K562 (cell line): ENCODE data around the gene SSTR5. TPM values are rescaled to one million over a fixed set of nuclear protein-coding genes. Genes with fewer than 3 reads are reported as not detected.

Experiments used
- ATAC-seq: fragments of 200-7000 bp; cut with Tn5 transposase; 3 replicates; pipeline ENCODE4 v1.9.1; 2020; ENCODE audit warnings: moderate library complexity
- BruUV-seq: library from RNA; stranded (reverse); fragments of 400-500 nt; replicated peaks from 2 replicates; lab custom pipeline; 2021; lab: Mats Ljungman, UMichigan
- CTCF ChIA-PET: fragments of 300-600 bp; formaldehyde crosslinking; extraction: SDS; loops from one replicate; lab custom pipeline; 2021; ENCODE audit warnings: low intra/inter-chr PET ratio; lab: Yijun Ruan, JAX
- POLR2A ChIA-PET: fragments of 300-600, 350-650 bp; sonication (Branson Sonifier 250); formaldehyde crosslinking; extraction: SDS; loops from one replicate; lab custom pipeline; 2021; ENCODE audit warnings: antibody characterized with exemption, inconsistent platforms; lab: Yijun Ruan, JAX
- DNase-seq, 4 experiments: peaks; one replicate each; pipeline versions ENCODE4 v3.0.0 to v3.0.0-alpha.2; 2011 to 2018; ENCODE audit warnings: low spot score in 3 of 4, mixed read lengths in 3 of 4; ENCODE audit errors: extremely low read depth in 1 of 4
- FAIRE-seq: peaks from 2 replicates; lab custom pipeline; 2011; peaks lifted over from hg19 to GRCh38; lab: Jason Lieb, UNC
- H2AFZ ChIP-seq: 2 replicates; pipeline ENCODE4 v1.6.0; 2011; ENCODE audit warnings: low read depth, low read length, control low read depth, inconsistent platforms
- H3K27ac ChIP-seq: fragments of 200-600 bp; 3 replicates; pipeline ENCODE4 v1.8.0; 2011; ENCODE audit warnings: low read depth, mild to moderate bottlenecking, control low read depth, inconsistent platforms, low read length, moderate library complexity, mixed read lengths; ENCODE audit errors: extremely low read depth
- H3K27me3 ChIP-seq, 2 experiments: fragments of 300-600 bp in 1 of 2; 2 replicates in 1 of 2; 3 replicates in 1 of 2; pipeline versions ENCODE4 v1.6.0 to v1.8.0; 2011; ENCODE audit warnings: inconsistent platforms in 2 of 2, low read length in 2 of 2, mild to moderate bottlenecking in 1 of 2, mixed read lengths in 1 of 2, moderate library complexity in 1 of 2; ENCODE audit not compliant: control insufficient read depth in 2 of 2, insufficient read depth in 2 of 2
- H3K36me3 ChIP-seq: fragments of 300-600 bp; 3 replicates; pipeline ENCODE4 v1.8.0; 2011; ENCODE audit warnings: mild to moderate bottlenecking, low read length, inconsistent platforms; ENCODE audit not compliant: control insufficient read depth, insufficient read depth
- H3K4me1 ChIP-seq, 2 experiments: fragments of 200-600 bp in 1 of 2; replicated peaks in 1 of 2; 2 replicates in 1 of 2; 3 replicates in 1 of 2; pipeline versions ENCODE4 v1.5.1 to v1.8.0; 2011; ENCODE audit warnings: inconsistent platforms in 2 of 2, low read length in 2 of 2, mild to moderate bottlenecking in 1 of 2, mixed read lengths in 1 of 2, moderate library complexity in 1 of 2; ENCODE audit not compliant: control insufficient read depth in 2 of 2, insufficient read depth in 2 of 2
- H3K4me2 ChIP-seq: 2 replicates; pipeline ENCODE4 v1.6.1; 2011; ENCODE audit warnings: low read length, control low read depth, inconsistent platforms, mixed read lengths; ENCODE audit not compliant: insufficient read depth
- H3K4me3 ChIP-seq: fragments of 200-600 bp; sonication (generic), shearing (Covaris generic); 2 replicates; pipeline ENCODE4 v1.5.1; 2016; ENCODE audit warnings: control low read depth, inconsistent platforms
- H3K79me2 ChIP-seq: fragments of 200-600 bp; 3 replicates; pipeline ENCODE4 v1.8.0; 2011; ENCODE audit warnings: low read length, inconsistent platforms; ENCODE audit not compliant: control insufficient read depth, insufficient read depth
- H3K9ac ChIP-seq, 2 experiments: 2 replicates each; pipeline versions ENCODE4 v1.6.0 to v1.6.1; 2011; ENCODE audit warnings: low read depth in 2 of 2, low read length in 2 of 2, control low read depth in 1 of 2, inconsistent platforms in 1 of 2, mild to moderate bottlenecking in 1 of 2, mixed read lengths in 1 of 2; ENCODE audit not compliant: insufficient read depth in 1 of 2
- H3K9me1 ChIP-seq: one replicate; pipeline ENCODE4 v1.6.0; 2011; ENCODE audit warnings: inconsistent platforms, mild to moderate bottlenecking, low read length, moderate library complexity; ENCODE audit not compliant: control insufficient read depth, insufficient read depth
- H3K9me3 ChIP-seq: replicated peaks from 2 replicates; pipeline ENCODE4 v1.5.1; 2011; ENCODE audit warnings: low read depth, low read length, inconsistent platforms; ENCODE audit not compliant: control insufficient read depth, insufficient read depth
- H4K20me1 ChIP-seq: replicated peaks from 2 replicates; pipeline ENCODE4 v1.6.1; 2011; ENCODE audit warnings: low read length, inconsistent platforms, mixed read lengths; ENCODE audit not compliant: control insufficient read depth, insufficient read depth
- E2F3 ChIP-seq: fragments of 250-450 bp; sonication (Bioruptor Pico); IDR thresholded peaks from 2 replicates; pipeline ENCODE4 v1.4.0; 2020; ENCODE audit warnings: mild to moderate bottlenecking
- NFYB ChIP-seq: IDR thresholded peaks from 2 replicates; pipeline ENCODE4 v1.6.1; 2011; ENCODE audit warnings: mild to moderate bottlenecking, moderate library complexity; ENCODE audit not compliant: insufficient read length; ENCODE audit errors: extremely low read depth
- ZNF79 ChIP-seq: fragments of 250-450 bp; sonication (Bioruptor Pico); IDR thresholded peaks from 2 replicates; pipeline ENCODE4 v1.4.0; 2020; ENCODE audit warnings: low read depth, mild to moderate bottlenecking, moderate library complexity
- WGBS: fragments of 100-300 bp; shearing (Covaris generic); methylation state at CpG from one replicate; pipeline ENCODE4 v1.1.6; 2016; ENCODE audit warnings: low coverage, mixed read lengths; ENCODE audit not compliant: insufficient coverage; ENCODE audit errors: missing lambda C conversion rate; 5-methylcytosine and 5-hydroxymethylcytosine counted together
- in situ Hi-C: fragments of 300-500 bp; cut with MboI; formaldehyde crosslinking; loops from 4 replicates; pipeline ENCODE4 v1.15.0; 2018; ENCODE audit warnings: inconsistent platforms, mixed read lengths
- intact Hi-C: fragments of 100-400 bp; cut with micrococcal nuclease; formaldehyde crosslinking; loops from 2 replicates; pipeline ENCODE4 v1.14.2; 2022
- polyA plus RNA-seq, 8 experiments: library from polyadenylated mRNA; depleted of rRNA in 4 of 8; stranded (reverse) in 5 of 8; unstranded in 3 of 8; fragments of >200 nt; fragmentation: Nextera tagmentation in 2 of 8; fragmentation: Illumina TruSeq in 1 of 8; extraction: Ambion mirVana in 2 of 8; extraction: Trizol in 1 of 8; gene quantifications; 2 replicates each; pipeline versions ENCODE4 v1.2.1 to v1.2.3, GENCODE V29; 2011 to 2014; ENCODE audit warnings: inconsistent platforms in 1 of 8, missing spikeins in 1 of 8
- total RNA-seq, 7 experiments: library from RNA; depleted of rRNA in 6 of 7; stranded (reverse); fragments of >200 nt in 6 of 7; fragmentation: Illumina TruSeq in 2 of 7; extraction: Trizol in 2 of 7; gene quantifications; 2 replicates each; pipeline versions ENCODE4 v1.2.1 to v1.2.3, GENCODE V29; 2011 to 2021; ENCODE audit warnings: low replicate concordance in 1 of 7
- TF ChIP-seq, protein P1 (sequence below): sonication (generic); formaldehyde crosslinking; IDR thresholded peaks from 2 replicates; pipeline ENCODE4 v1.4.0; 2020; ENCODE audit warnings: mild to moderate bottlenecking, missing genetic modification reagents
- TF ChIP-seq, protein P2 (sequence below): sonication (generic); formaldehyde crosslinking; IDR thresholded peaks from 2 replicates; pipeline ENCODE4 v1.8.0; 2022; ENCODE audit warnings: missing genetic modification reagents, mild to moderate bottlenecking, moderate library complexity, borderline replicate concordance

Gene SSTR5
- total and polyA plus RNA-seq, 9 of the 15 experiments (the other 6 are each of a cell fraction or from before 2014, with no cell fraction given) = not detected

DNA sequence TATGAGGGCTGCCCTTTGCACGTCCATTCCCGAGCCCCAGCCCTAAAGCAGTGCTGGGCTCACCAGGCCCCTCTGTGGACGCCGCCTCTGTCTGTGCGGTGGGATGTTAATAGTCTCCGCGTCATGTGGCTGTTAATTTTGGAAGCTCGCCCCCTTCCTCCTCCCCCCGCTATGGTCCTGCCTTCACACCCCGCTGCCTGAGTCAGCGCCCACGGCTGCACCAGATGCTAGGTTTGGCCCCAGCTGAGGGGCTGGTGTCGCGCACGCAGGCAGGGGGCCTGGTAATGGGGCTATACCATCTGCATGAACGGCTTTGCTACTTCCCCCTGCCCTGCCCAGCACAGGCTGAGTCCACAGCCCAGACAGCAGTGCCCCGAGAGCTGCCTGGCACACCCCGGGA lies 4.1 kb upstream of the SSTR5 start:
- H2AFZ ChIP-seq = no peak overlapping the region
- peaks cover 16 to 34% of the 10 kb centered on the region in 2 experiments; a peak in 4 of 5 replicates for H3K27me3 ChIP-seq
- in situ Hi-C loops (no loop called here), intact Hi-C loops (no loop called here)
- H3K9me1 ChIP-seq = no peaks in the 10 kb centered on the region
- H3K4me1 ChIP-seq = peaks cover 0 to 38% of the 10 kb centered on the region in 2 experiments; a peak in 1 of 5 replicates
- no peaks in the 10 kb centered on the region for H3K9me3 ChIP-seq
- no TSS peak for BruUV-seq
- 33% methylated on average over 16 of the region's 18 CpGs for WGBS
- no peak overlapping the region for H3K9ac ChIP-seq
- ChIA-PET CTCF (no interaction called here), POLR2A (interaction anchor here (0.6 to 0.7 kb wide), 2 partner anchors 17 to 135 kb away, joined by 3 to 6 read pairs; no protein-coding TSS in a partner anchor)
- no peak overlapping the region for H3K27ac ChIP-seq
- no peaks in the 10 kb centered on the region for H3K36me3 ChIP-seq
- FAIRE-seq = no peak
- H4K20me1 ChIP-seq = peaks cover 7% of the 10 kb centered on the region; the same call in 1 of the 2 replicates
- TF ChIP-seq, protein P1, sequence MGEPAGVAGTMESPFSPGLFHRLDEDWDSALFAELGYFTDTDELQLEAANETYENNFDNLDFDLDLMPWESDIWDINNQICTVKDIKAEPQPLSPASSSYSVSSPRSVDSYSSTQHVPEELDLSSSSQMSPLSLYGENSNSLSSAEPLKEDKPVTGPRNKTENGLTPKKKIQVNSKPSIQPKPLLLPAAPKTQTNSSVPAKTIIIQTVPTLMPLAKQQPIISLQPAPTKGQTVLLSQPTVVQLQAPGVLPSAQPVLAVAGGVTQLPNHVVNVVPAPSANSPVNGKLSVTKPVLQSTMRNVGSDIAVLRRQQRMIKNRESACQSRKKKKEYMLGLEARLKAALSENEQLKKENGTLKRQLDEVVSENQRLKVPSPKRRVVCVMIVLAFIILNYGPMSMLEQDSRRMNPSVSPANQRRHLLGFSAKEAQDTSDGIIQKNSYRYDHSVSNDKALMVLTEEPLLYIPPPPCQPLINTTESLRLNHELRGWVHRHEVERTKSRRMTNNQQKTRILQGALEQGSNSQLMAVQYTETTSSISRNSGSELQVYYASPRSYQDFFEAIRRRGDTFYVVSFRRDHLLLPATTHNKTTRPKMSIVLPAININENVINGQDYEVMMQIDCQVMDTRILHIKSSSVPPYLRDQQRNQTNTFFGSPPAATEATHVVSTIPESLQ (CRISPR knock-in tag) = no peak
- no peak for TF ChIP-seq E2F3 (CRISPR knock-in tag)
- no peaks in the 10 kb centered on the region for H3K79me2 ChIP-seq
- no peak overlapping the region for H3K4me3 ChIP-seq
- ATAC-seq = no peak
- no peak for DNase-seq
- H3K4me2 ChIP-seq = no peak overlapping the region

DNA sequence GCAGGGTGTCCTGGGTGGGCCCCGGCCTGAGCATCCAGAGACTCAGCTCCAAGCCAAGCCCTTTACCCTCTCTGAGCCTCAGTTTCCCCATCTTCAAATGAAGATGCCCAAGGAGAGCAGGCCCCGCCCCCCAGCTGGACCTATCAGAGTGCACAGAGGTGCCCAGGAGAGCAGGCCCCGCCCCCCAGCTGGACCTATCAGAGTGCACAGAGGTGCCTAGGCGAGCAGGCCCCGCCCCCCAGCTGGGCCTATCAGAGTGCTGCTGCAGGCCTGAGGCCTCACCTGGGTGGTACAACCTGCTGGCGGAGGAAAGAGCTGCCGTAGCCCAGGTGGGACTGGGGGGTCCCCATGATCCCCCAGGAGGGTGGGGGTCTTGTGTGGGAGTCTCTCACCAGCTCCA lies 3.4 kb upstream of the SSTR5 start:
- peaks cover 0 to 40% of the 10 kb centered on the region in 2 experiments; a peak in 1 of 5 replicates for H3K4me1 ChIP-seq
- H3K79me2 ChIP-seq = no peaks in the 10 kb centered on the region
- ATAC-seq = peak; percentile 84
- DNase-seq = peak in 2 of 4 experiments; percentile 40 to 43
- CTCF ChIA-PET = no interaction called here
- H2AFZ ChIP-seq = no peak overlapping the region
- intact Hi-C loops = no loop called here
- no peak overlapping the region for H3K9ac ChIP-seq
- H4K20me1 ChIP-seq = peaks cover 7% of the 10 kb centered on the region; the same call in 1 of the 2 replicates
- WGBS = 27% methylated on average over 5 of the region's 7 CpGs
- no peak for FAIRE-seq
- no peak overlapping the region for H3K4me3 ChIP-seq
- POLR2A ChIA-PET = interaction anchor here (0.6 to 1.0 kb wide), 5 partner anchors 18 to 1274 kb away, joined by 3 to 6 read pairs (median 3); no protein-coding TSS in a partner anchor
- TF ChIP-seq ZNF79 (CRISPR knock-in tag) (no peak), NFYB (peak; percentile 29)
- TF ChIP-seq, protein P2, sequence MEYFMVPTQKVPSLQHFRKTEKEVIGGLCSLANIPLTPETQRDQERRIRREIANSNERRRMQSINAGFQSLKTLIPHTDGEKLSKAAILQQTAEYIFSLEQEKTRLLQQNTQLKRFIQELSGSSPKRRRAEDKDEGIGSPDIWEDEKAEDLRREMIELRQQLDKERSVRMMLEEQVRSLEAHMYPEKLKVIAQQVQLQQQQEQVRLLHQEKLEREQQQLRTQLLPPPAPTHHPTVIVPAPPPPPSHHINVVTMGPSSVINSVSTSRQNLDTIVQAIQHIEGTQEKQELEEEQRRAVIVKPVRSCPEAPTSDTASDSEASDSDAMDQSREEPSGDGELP (CRISPR knock-in tag) = 0 out of 2 replicates have a peak, but pooled peaks have one; percentile 25
- no peak overlapping the region for H3K4me2 ChIP-seq
- H3K27me3 ChIP-seq = peaks cover 11 to 34% of the 10 kb centered on the region in 2 experiments; a peak in 4 of 5 replicates
- H3K9me1 ChIP-seq = no peaks in the 10 kb centered on the region
- H3K9me3 ChIP-seq = no peaks in the 10 kb centered on the region
- H3K36me3 ChIP-seq = no peaks in the 10 kb centered on the region
- in situ Hi-C loops = no loop called here
- no TSS peak for BruUV-seq
- H3K27ac ChIP-seq = no peak overlapping the region
